Right lobe of liver (tissue), 4 donors: ENCODE results near the gene HPS4.

ENCODE experiments used
- CTCF ChIP-seq, 4 donors: fragments of 200-600 bp in 3 of 4; fragments of 450-650 bp in 1 of 4; IDR thresholded peaks; one replicate each; pipeline versions ENCODE4 v1.5.1 to v1.8.0; 2016 to 2022; ENCODE audit warnings: antibody characterized with exemption in 4 of 4, mild to moderate bottlenecking in 2 of 4
- POLR2A ChIP-seq: fragments of 450-650 bp; IDR thresholded peaks from one replicate; pipeline ENCODE4 v1.6.1; 2017; ENCODE audit warnings: antibody characterized with exemption, mild to moderate bottlenecking
- donor health status: DM: no; HTN: no; CAD: no.
- donor health status: DM: no; HTN: no; CAD: no.
- donor health status: DM: no; HTN: yes; CAD: no.

DNA sequence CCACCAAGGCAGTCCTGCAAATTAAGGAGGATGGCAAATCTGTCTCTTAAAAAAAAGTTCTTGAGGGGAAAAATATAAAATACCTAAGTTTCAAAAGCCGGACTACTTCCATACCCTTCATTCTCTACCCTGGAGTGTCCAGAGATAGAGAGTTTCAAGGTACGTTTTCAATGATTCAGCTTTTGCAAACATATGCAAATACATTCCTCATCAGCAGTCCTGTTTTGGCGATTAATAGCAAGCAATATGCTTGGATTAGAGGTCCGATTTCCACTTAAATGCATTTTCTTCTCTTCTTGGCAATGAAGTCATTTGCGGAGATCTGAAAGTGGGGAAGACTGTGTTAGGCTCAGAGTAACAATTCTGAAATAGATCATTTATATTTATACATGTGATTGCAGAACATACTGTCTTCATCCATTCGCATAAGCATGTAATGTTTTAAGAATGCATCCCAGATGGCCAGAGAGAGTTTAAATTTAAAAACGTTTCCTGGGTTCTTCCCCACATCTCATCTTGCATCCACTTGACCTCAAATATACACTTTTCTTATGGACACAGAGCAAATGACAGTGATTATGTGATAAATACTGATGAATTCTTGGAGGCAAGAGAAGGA lies 42.5 kb upstream of the HPS4 start:
- no peak for TF ChIP-seq CTCF (IDR thresholded peaks at IDR 0.05)
- TF ChIP-seq POLR2A = peak; percentile 15
